ENCODE data around the gene RAPGEF6. TPM values are rescaled to one million over a fixed set of nuclear protein-coding genes. Genes with fewer than 3 reads are reported as not detected.

The RAPGEF6 gene
- total and polyA plus RNA-seq, 2 of the 4 experiments (the other 2 are of a cell fraction): 5.8 to 18.8 TPM

- Histone ChIP-seq H3K36me3 (ENCODE audit: control insufficient read depth, insufficient read depth, low read length) (no peaks in the 10 kb centered on the region), H3K9me3 (ENCODE audit: control insufficient read depth, insufficient read depth, low read length) (no peaks in the 10 kb centered on the region), H3K79me1 (ENCODE audit: low read depth in 1 of 2, low read length in 2 of 2) (peaks cover 6 to 26% of the 10 kb centered on the region in 2 experiments; a peak in 3 of 4 replicates), H3K4me1 (ENCODE audit: control insufficient read depth, insufficient read depth, low read length) (peaks cover 4% of the 10 kb centered on the region), H3K56ac (ENCODE audit: extremely low read depth, insufficient read depth, low read length) (no peak overlapping the region), H4K91ac (ENCODE audit: insufficient read depth, low read depth, low read length) (no peak overlapping the region), H3K4me3 (ENCODE audit: insufficient read depth, low read depth, low read length) (no peak overlapping the region), H3K18ac (ENCODE audit: low read depth, low read length) (no peak overlapping the region), H3K27ac (ENCODE audit: insufficient read depth, low read length) (no peak overlapping the region), H4K8ac (ENCODE audit: low read depth in 2 of 2, low read length in 2 of 2) (no peak overlapping the region; a peak in 1 of 4 replicates), H3K9me1 (ENCODE audit: insufficient read depth, low read length) (peaks cover 2% of the 10 kb centered on the region; the same call in 1 of the 2 replicates), H4K20me1 (ENCODE audit: insufficient read depth, low read length) (peaks cover under 1% of the 10 kb centered on the region; the same call in 1 of the 2 replicates), H3K23ac (ENCODE audit: low read depth, low read length) (no peak overlapping the region), H2BK5ac (ENCODE audit: low read depth, low read length, poor library complexity, severe bottlenecking) (no peak overlapping the region), H2AK5ac (ENCODE audit: low read depth, low read length) (no peak overlapping the region; the same call in 1 of the 2 replicates), H2BK15ac (ENCODE audit: low read depth, low read length) (no peak overlapping the region), H3K9ac (ENCODE audit: low read depth, low read length) (no peak overlapping the region), H3K4me2 (ENCODE audit: low read depth, low read length) (no peak overlapping the region), H3K27me3 (ENCODE audit: control insufficient read depth, insufficient read depth, low read length) (no peaks in the 10 kb centered on the region), H2BK20ac (ENCODE audit: low read depth, low read length) (no peak overlapping the region), H2BK120ac (ENCODE audit: low read depth, low read length) (no peak overlapping the region), H2AFZ (replicated peaks; ENCODE audit: low read length, poor library complexity) (no peak overlapping the region), H3K4ac (ENCODE audit: low read depth, low read length) (0 out of 2 replicates have a peak overlapping the region, but pooled peaks have one; percentile 22), H2AK9ac (replicated peaks; ENCODE audit: low read depth, low read length, poor library complexity) (no peak overlapping the region), H3K14ac (replicated peaks; ENCODE audit: low read depth, low read length) (no peak overlapping the region), H4K5ac (ENCODE audit: low read depth, low read length) (no peak overlapping the region)
- intact Hi-C loops (cut with micrococcal nuclease) (no loop called here), dilution Hi-C loops (cut with HindIII; ENCODE audit: low sequenced_read_pairs, unreplicated experiment) (no loop called here), in situ Hi-C loops (cut with MboI; ENCODE audit: low sequenced_read_pairs) (no loop called here)
- BruUV-seq (replicated peaks): no TSS peak
- POLR2A ChIA-PET (ENCODE audit: unreplicated experiment): no interaction called here
- CTCF ChIA-PET: interaction anchor here (0.7 to 1.0 kb wide), 2 partner anchors 9 to 44 kb away, joined by 3 to 4 read pairs; no protein-coding TSS in a partner anchor
- DNase-seq (no peak), ATAC-seq (ENCODE audit: low read depth) (no peak)
- TF ChIP-seq RFX5 (IDR thresholded peaks at IDR 0.05; ENCODE audit: low read depth, low read length) (no peak), RCOR1 (IDR thresholded peaks at IDR 0.05; ENCODE audit: insufficient replicate concordance, low read length) (no peak), POLR2A (IDR thresholded peaks at IDR 0.05; ENCODE audit: low read depth, low read length) (no peak), MXI1 (IDR thresholded peaks at IDR 0.05; ENCODE audit: borderline replicate concordance, low read depth, low read length) (no peak), USF2 (IDR thresholded peaks at IDR 0.05; ENCODE audit: low read depth, low read length) (no peak), BHLHE40 (IDR thresholded peaks at IDR 0.05; ENCODE audit: low read depth, low read length) (no peak), NFE2L2 (IDR thresholded peaks at IDR 0.05; ENCODE audit: low read depth, low read length) (no peak), RAD21 (IDR thresholded peaks at IDR 0.05; ENCODE audit: low read length) (no peak), SMC3 (IDR thresholded peaks at IDR 0.05; ENCODE audit: low read depth, low read length) (no peak), MAFK (IDR thresholded peaks at IDR 0.05; ENCODE audit: low read depth, low read length) (no peak), MAZ (IDR thresholded peaks at IDR 0.05; ENCODE audit: borderline replicate concordance, low read depth, low read length) (no peak), ELK1 (IDR thresholded peaks at IDR 0.05; ENCODE audit: borderline replicate concordance, low read depth, low read length) (no peak), FOS (IDR thresholded peaks at IDR 0.05; ENCODE audit: low read depth, low read length) (no peak), CEBPB (IDR thresholded peaks at IDR 0.05; ENCODE audit: low read depth, low read length) (no peak), CHD1 (IDR thresholded peaks at IDR 0.05; ENCODE audit: low read depth, low read length) (no peak)
- TF ChIP-seq, protein P1, sequence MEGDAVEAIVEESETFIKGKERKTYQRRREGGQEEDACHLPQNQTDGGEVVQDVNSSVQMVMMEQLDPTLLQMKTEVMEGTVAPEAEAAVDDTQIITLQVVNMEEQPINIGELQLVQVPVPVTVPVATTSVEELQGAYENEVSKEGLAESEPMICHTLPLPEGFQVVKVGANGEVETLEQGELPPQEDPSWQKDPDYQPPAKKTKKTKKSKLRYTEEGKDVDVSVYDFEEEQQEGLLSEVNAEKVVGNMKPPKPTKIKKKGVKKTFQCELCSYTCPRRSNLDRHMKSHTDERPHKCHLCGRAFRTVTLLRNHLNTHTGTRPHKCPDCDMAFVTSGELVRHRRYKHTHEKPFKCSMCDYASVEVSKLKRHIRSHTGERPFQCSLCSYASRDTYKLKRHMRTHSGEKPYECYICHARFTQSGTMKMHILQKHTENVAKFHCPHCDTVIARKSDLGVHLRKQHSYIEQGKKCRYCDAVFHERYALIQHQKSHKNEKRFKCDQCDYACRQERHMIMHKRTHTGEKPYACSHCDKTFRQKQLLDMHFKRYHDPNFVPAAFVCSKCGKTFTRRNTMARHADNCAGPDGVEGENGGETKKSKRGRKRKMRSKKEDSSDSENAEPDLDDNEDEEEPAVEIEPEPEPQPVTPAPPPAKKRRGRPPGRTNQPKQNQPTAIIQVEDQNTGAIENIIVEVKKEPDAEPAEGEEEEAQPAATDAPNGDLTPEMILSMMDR (conservative IDR thresholded peaks at IDR 0.05; ENCODE audit: low read depth, low read length): no peak
Observed at GRCh38 chr5:131523500-131524185, 111.4 kb downstream of the RAPGEF6 start.

Measured in IMR-90 (cell line).